Measurements from ENCODE around the gene TBC1D9.

Gene TBC1D9

DNA sequence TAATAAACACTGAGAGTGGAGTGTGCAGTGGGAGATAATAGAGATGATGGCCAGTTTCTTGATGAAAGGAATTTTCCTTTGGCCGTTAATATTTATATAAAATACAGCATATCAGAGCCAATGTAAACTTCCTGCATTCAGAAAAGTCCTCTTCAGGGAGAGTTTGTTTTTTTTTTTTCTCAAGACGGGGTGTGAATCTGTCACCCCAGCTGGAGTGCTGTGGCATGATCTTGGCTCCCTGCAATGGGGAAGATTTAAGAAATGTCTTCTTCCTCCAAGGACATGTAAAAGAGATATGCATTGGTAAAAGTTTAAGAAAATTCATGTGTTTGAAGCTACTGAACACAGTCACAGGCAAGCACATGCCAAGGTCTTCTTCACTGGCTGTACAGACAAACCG is 25.4 kb upstream of the TBC1D9 start:
- no peak overlapping the region for H3K4me3 ChIP-seq (ENCODE audit: low read length)
- H3K36me3 ChIP-seq (ENCODE audit: control insufficient read depth, low read length) = no peaks in the 10 kb centered on the region
- no peaks in the 10 kb centered on the region for H4K20me1 ChIP-seq (ENCODE audit: control insufficient read depth, insufficient read depth, low read depth, low read length)
- H3K4me1 ChIP-seq (ENCODE audit: control insufficient read depth, low read length) = peaks cover 29% of the 10 kb centered on the region
- H3K9me3 ChIP-seq (ENCODE audit: control insufficient read depth, insufficient read depth, low read length) = no peaks in the 10 kb centered on the region
- no peaks in the 10 kb centered on the region for H3K79me2 ChIP-seq (ENCODE audit: control insufficient read depth, low read length)
- TF ChIP-seq, protein P1, sequence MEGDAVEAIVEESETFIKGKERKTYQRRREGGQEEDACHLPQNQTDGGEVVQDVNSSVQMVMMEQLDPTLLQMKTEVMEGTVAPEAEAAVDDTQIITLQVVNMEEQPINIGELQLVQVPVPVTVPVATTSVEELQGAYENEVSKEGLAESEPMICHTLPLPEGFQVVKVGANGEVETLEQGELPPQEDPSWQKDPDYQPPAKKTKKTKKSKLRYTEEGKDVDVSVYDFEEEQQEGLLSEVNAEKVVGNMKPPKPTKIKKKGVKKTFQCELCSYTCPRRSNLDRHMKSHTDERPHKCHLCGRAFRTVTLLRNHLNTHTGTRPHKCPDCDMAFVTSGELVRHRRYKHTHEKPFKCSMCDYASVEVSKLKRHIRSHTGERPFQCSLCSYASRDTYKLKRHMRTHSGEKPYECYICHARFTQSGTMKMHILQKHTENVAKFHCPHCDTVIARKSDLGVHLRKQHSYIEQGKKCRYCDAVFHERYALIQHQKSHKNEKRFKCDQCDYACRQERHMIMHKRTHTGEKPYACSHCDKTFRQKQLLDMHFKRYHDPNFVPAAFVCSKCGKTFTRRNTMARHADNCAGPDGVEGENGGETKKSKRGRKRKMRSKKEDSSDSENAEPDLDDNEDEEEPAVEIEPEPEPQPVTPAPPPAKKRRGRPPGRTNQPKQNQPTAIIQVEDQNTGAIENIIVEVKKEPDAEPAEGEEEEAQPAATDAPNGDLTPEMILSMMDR (IDR thresholded peaks at IDR 0.05; ENCODE audit: low read depth, low read length, poor library complexity, severe bottlenecking) = no peak
- TF ChIP-seq EZH2phosphoT487 (IDR thresholded peaks at IDR 0.05; ENCODE audit: borderline replicate concordance, low read length) = no peak
- no peaks in the 10 kb centered on the region for H3K9me2 ChIP-seq (replicated peaks; ENCODE audit: control insufficient read depth, low read length)
- H3K27ac ChIP-seq (ENCODE audit: low read depth, low read length) = no peak overlapping the region
- H3K27me3 ChIP-seq (ENCODE audit: control insufficient read depth, low read length) = no peaks in the 10 kb centered on the region
- no peak overlapping the region for H3K4me2 ChIP-seq (ENCODE audit: low read length)
- H3F3A ChIP-seq (ENCODE audit: control insufficient read depth, insufficient read depth) = peaks cover 9% of the 10 kb centered on the region; the same call in 1 of the 2 replicates

DNA sequence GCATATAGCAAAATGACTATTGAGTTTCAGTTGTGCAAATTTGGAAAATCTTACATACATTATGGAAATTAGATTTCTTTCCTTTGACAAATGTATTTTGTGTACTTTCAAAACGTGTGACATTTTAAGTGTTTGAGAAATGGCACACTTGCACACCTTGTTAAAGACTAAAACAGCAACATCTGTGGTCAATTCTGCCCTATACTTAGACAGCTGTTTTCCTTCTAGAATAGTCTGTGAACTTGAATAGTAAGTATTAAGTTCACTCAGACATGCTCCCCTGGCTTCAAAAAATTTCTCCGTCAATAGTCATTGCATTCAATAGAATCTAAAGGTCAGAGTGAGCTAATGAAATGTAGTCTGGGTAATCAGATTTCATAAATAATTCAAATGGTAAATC is 21.7 kb upstream of the TBC1D9 start:
- Histone ChIP-seq H4K20me1 (ENCODE audit: control insufficient read depth, insufficient read depth, low read depth, low read length) (no peaks in the 10 kb centered on the region), H3K9me2 (replicated peaks; ENCODE audit: control insufficient read depth, low read length) (no peaks in the 10 kb centered on the region), H3K27me3 (ENCODE audit: control insufficient read depth, low read length) (no peaks in the 10 kb centered on the region), H3K4me3 (ENCODE audit: low read length) (no peak overlapping the region), H3K27ac (ENCODE audit: low read depth, low read length) (no peak overlapping the region), H3K36me3 (ENCODE audit: control insufficient read depth, low read length) (no peaks in the 10 kb centered on the region), H3K79me2 (ENCODE audit: control insufficient read depth, low read length) (no peaks in the 10 kb centered on the region), H3K4me2 (ENCODE audit: low read length) (peak overlapping the region; percentile 38), H3F3A (ENCODE audit: control insufficient read depth, insufficient read depth) (peaks cover 9% of the 10 kb centered on the region; the same call in 1 of the 2 replicates), H3K9me3 (ENCODE audit: control insufficient read depth, insufficient read depth, low read length) (no peaks in the 10 kb centered on the region), H3K4me1 (ENCODE audit: control insufficient read depth, low read length) (peaks cover 27% of the 10 kb centered on the region)
- TF ChIP-seq, protein P1 (IDR thresholded peaks at IDR 0.05; ENCODE audit: low read depth, low read length, poor library complexity, severe bottlenecking) = no peak
- no peak for TF ChIP-seq EZH2phosphoT487 (IDR thresholded peaks at IDR 0.05; ENCODE audit: borderline replicate concordance, low read length)

DNA sequence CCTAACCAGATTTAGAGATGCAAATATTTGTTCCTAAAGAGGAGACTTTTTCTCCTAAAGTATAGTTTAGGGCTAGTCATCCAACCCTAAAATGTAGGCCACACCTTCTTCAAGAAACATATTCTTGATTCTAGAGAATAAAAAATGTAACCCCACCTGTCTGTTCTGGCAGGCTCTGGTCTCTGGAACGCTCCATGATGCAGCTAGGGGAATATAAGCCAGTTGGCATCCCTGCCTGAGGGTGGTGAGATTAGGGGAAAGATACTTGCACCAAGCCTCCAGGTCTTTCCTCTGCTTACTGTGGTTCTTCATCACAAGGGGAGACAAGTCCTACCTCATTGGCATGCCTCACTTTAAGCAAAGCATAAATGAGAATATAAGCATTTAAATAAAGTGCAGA is 21.2 kb upstream of the TBC1D9 start:
- TF ChIP-seq, protein P1 (IDR thresholded peaks at IDR 0.05; ENCODE audit: low read depth, low read length, poor library complexity, severe bottlenecking) = no peak
- no peak for TF ChIP-seq EZH2phosphoT487 (IDR thresholded peaks at IDR 0.05; ENCODE audit: borderline replicate concordance, low read length)
- no peaks in the 10 kb centered on the region for H4K20me1 ChIP-seq (ENCODE audit: control insufficient read depth, insufficient read depth, low read depth, low read length)
- H3K9me2 ChIP-seq (replicated peaks; ENCODE audit: control insufficient read depth, low read length) = no peaks in the 10 kb centered on the region
- no peak overlapping the region for H3K4me3 ChIP-seq (ENCODE audit: low read length)
- H3K36me3 ChIP-seq (ENCODE audit: control insufficient read depth, low read length) = no peaks in the 10 kb centered on the region
- peaks cover 27% of the 10 kb centered on the region for H3K4me1 ChIP-seq (ENCODE audit: control insufficient read depth, low read length)
- H3K4me2 ChIP-seq (ENCODE audit: low read length) = peak overlapping the region; percentile 38; the same call in 1 of the 2 replicates
- H3K79me2 ChIP-seq (ENCODE audit: control insufficient read depth, low read length) = no peaks in the 10 kb centered on the region
- peaks cover 9% of the 10 kb centered on the region; the same call in 1 of the 2 replicates for H3F3A ChIP-seq (ENCODE audit: control insufficient read depth, insufficient read depth)
- no peak overlapping the region for H3K27ac ChIP-seq (ENCODE audit: low read depth, low read length)
- no peaks in the 10 kb centered on the region for H3K27me3 ChIP-seq (ENCODE audit: control insufficient read depth, low read length)
- H3K9me3 ChIP-seq (ENCODE audit: control insufficient read depth, insufficient read depth, low read length) = no peaks in the 10 kb centered on the region

Data from DOHH2 (cell line).